Thyroid gland (tissue), 4 donors: Measurements from ENCODE around the gene DOLPP1. TPM values are rescaled to one million over a fixed set of nuclear protein-coding genes. Genes with fewer than 3 reads are reported as not detected.

Source experiments
- DNase-seq, 2 donors: peaks; one replicate each; pipeline ENCODE4 v3.0.0-alpha.2; 2019
- H3K27ac ChIP-seq, 3 donors: fragments of 200-600 bp; sonication (generic); 1 replicate in 2 of 3; 2 replicates in 1 of 3; pipeline ENCODE4 v1.5.1; 2016 to 2019; ENCODE audit warnings: mild to moderate bottlenecking in 1 of 3, moderate library complexity in 1 of 3
- H3K27me3 ChIP-seq: fragments of 200-600 bp; sonication (generic); one replicate; pipeline ENCODE4 v1.5.1; 2019
- H3K36me3 ChIP-seq, 2 donors: fragments of 200-600 bp; sonication (generic); one replicate each; pipeline ENCODE4 v1.5.1; 2016 to 2019
- H3K4me1 ChIP-seq, 2 donors: fragments of 200-600 bp; sonication (generic); one replicate each; pipeline ENCODE4 v1.5.1; 2017 to 2019
- H3K4me3 ChIP-seq, 3 donors: fragments of 200-600 bp; sonication (generic); replicated peaks in 1 of 3; 1 replicate in 2 of 3; 2 replicates in 1 of 3; pipeline ENCODE4 v1.5.1; 2016; ENCODE audit warnings: mild to moderate bottlenecking in 1 of 3
- H3K9me3 ChIP-seq: fragments of 200-600 bp; sonication (generic); one replicate; pipeline ENCODE4 v1.5.1; 2017
- POLR2A ChIP-seq, 2 donors: fragments of 450-650 bp; IDR thresholded peaks; one replicate each; pipeline ENCODE4 v1.6.1; 2017; ENCODE audit warnings: antibody characterized with exemption in 2 of 2, mild to moderate bottlenecking in 2 of 2, moderate library complexity in 1 of 2
- WGBS, 2 donors: methylation state at CpG; one replicate each; pipeline ENCODE4 v1.1.5; 2017; 5-methylcytosine and 5-hydroxymethylcytosine counted together
- intact Hi-C: fragments of 100-400 bp; cut with DNase I; formaldehyde crosslinking; loops from one replicate; pipeline ENCODE4 v1.15.1; 2023
- total RNA-seq, 4 donors: library from RNA; depleted of rRNA; stranded (reverse); fragments of >200 nt; gene quantifications; one replicate each; pipeline ENCODE4 v1.2.3, GENCODE V29; 2016
- TF ChIP-seq, protein P1 (sequence below), 6 experiments: fragments of 200-600 bp in 3 of 6; fragments of 450-650 bp in 3 of 6; sonication (generic) in 3 of 6; IDR thresholded peaks; one replicate each; pipeline ENCODE4 v1.5.1; 2016 to 2019; ENCODE audit warnings: antibody characterized with exemption in 6 of 6, mild to moderate bottlenecking in 2 of 6, inconsistent platforms in 1 of 6, moderate library complexity in 1 of 6

DOLPP1 gene
- total RNA-seq, 4 donors from 2014 or later = 6.0 to 10.9 (median 8.3) TPM

DNA sequence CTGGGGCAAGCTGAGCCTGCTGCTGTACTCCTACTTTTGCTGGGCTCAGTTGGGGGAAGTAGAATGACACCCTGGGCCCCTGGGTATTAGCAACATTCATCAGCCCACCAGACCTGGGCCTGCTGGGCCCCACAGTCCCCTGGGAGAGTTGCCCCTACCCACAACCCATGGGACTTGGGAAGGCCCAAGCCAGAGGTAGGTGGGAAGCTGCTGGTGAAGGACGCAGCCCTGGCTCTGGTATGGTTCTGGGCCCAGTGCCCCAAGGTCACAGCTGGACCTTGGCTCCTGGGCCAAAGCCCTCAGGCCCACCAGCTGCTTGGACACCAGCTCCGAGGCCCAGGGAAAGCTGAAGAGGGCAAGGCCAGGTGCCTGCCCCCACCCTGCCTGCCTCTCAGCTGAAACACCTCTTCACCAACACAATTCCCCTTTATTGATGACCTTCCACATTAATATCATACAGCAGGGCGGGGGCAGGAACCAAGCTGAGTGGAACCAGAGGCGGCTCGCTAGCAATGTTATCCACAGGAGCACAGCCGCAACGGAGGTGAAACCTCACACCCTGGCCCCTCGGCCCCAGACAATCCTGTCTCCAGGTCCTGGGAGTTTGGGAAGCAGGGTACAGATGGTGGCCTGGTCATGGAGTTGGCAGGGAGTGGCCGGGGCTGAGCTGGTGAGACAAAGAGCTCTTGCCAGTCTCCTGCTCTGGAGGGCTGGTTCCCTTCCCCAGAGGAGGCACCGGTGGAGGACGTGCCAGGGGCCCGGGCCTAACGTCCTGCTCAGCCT, 13.7 kb downstream of the DOLPP1 start:
- no peaks in the 10 kb centered on the region for H3K9me3 ChIP-seq
- DNase-seq = no peak
- peaks cover 8% of the 10 kb centered on the region in 2 donors for H3K36me3 ChIP-seq
- intact Hi-C loops = no loop called here
- H3K4me3 ChIP-seq = no peak overlapping the region
- H3K4me1 ChIP-seq = no peaks in the 10 kb centered on the region
- no peak overlapping the region for H3K27ac ChIP-seq
- 94 to 97% methylated on average over 6 to 13 of the region's 13 CpGs for WGBS, 2 donors
- H3K27me3 ChIP-seq = no peaks in the 10 kb centered on the region
- TF ChIP-seq, protein P1, sequence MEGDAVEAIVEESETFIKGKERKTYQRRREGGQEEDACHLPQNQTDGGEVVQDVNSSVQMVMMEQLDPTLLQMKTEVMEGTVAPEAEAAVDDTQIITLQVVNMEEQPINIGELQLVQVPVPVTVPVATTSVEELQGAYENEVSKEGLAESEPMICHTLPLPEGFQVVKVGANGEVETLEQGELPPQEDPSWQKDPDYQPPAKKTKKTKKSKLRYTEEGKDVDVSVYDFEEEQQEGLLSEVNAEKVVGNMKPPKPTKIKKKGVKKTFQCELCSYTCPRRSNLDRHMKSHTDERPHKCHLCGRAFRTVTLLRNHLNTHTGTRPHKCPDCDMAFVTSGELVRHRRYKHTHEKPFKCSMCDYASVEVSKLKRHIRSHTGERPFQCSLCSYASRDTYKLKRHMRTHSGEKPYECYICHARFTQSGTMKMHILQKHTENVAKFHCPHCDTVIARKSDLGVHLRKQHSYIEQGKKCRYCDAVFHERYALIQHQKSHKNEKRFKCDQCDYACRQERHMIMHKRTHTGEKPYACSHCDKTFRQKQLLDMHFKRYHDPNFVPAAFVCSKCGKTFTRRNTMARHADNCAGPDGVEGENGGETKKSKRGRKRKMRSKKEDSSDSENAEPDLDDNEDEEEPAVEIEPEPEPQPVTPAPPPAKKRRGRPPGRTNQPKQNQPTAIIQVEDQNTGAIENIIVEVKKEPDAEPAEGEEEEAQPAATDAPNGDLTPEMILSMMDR (IDR thresholded peaks at IDR 0.05) = no peak
- TF ChIP-seq POLR2A (IDR thresholded peaks at IDR 0.05) = no peak

DNA sequence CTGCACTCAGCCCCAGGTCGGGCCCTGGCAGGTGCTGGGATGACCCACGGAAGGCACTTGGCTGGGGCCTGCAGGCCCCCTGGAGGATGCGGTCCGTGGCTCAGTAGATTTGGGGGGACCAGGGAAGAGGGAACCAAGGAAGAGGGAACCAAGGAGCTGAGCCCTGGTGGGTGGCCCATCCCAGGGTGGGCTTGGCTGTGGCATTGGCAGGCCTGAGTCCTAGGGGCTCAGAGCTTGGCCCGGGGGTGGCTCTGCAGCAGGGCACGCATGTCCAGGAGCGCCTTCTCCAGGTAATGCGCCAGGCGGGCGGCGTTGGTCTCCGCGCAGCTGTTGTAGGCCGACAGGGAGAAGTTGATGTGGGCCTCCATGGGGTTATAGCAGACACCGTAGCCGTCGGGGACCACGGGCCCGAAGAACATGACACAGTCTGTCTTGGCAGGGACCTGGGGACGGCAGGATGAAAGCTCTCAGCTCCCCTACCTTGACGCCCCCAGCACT, 14.3 kb downstream of the DOLPP1 start:
- intact Hi-C loops = no loop called here
- no peak for TF ChIP-seq POLR2A (IDR thresholded peaks at IDR 0.05)
- TF ChIP-seq, protein P1 (IDR thresholded peaks at IDR 0.05) = no peak
- Histone ChIP-seq H3K4me3 (no peak overlapping the region), H3K36me3 (peaks cover 8% of the 10 kb centered on the region in 2 donors), H3K9me3 (no peaks in the 10 kb centered on the region), H3K4me1 (no peaks in the 10 kb centered on the region), H3K27ac (no peak overlapping the region), H3K27me3 (no peaks in the 10 kb centered on the region)
- DNase-seq = no peak
- 94 to 98% methylated on average over 16 of the region's 21 CpGs for WGBS, 2 donors

- DNase-seq = no peak
- H3K4me1 ChIP-seq = no peaks in the 10 kb centered on the region
- WGBS, 2 donors = 95% methylated on average over 3 of the region's 12 CpGs; no CpG with 5 or more reads in 1 of the 2 donors
- TF ChIP-seq, protein P1 (IDR thresholded peaks at IDR 0.05) = no peak
- no peak for TF ChIP-seq POLR2A (IDR thresholded peaks at IDR 0.05)
- no peak overlapping the region for H3K4me3 ChIP-seq
- no peak overlapping the region for H3K27ac ChIP-seq
- H3K27me3 ChIP-seq = no peaks in the 10 kb centered on the region
- H3K9me3 ChIP-seq = no peaks in the 10 kb centered on the region
- intact Hi-C loops = no loop called here
- peaks cover 8% of the 10 kb centered on the region in 2 donors for H3K36me3 ChIP-seq
Measured at GRCh38 chr9:129095908-129096307, 15.0 kb downstream of the DOLPP1 start.

- intact Hi-C loops = no loop called here
- Histone ChIP-seq H3K27ac (no peak overlapping the region), H3K27me3 (no peaks in the 10 kb centered on the region), H3K4me3 (no peak overlapping the region), H3K36me3 (peaks cover 8% of the 10 kb centered on the region in 2 donors), H3K4me1 (no peaks in the 10 kb centered on the region), H3K9me3 (no peaks in the 10 kb centered on the region)
- TF ChIP-seq POLR2A (IDR thresholded peaks at IDR 0.05) = no peak
- TF ChIP-seq, protein P1 (IDR thresholded peaks at IDR 0.05) = no peak
- no peak for DNase-seq
- 90 to 91% methylated on average over 9 to 16 of the region's 16 CpGs for WGBS, 2 donors
Measured at GRCh38 chr9:129097671-129098306, 16.9 kb downstream of the DOLPP1 start.

GRCh38 chr9:129098328-129098727, 17.4 kb downstream of the DOLPP1 start:
- Histone ChIP-seq H3K4me3 (no peak overlapping the region), H3K4me1 (no peaks in the 10 kb centered on the region), H3K36me3 (peaks cover 8% of the 10 kb centered on the region in 2 donors), H3K27ac (no peak overlapping the region), H3K27me3 (no peaks in the 10 kb centered on the region), H3K9me3 (no peaks in the 10 kb centered on the region)
- no peak for DNase-seq
- WGBS, 2 donors = 90 to 98% methylated on average over 4 to 8 of the region's 11 CpGs
- intact Hi-C loops = no loop called here
- TF ChIP-seq POLR2A (IDR thresholded peaks at IDR 0.05) = no peak
- TF ChIP-seq, protein P1 (IDR thresholded peaks at IDR 0.05) = no peak
